K562 (cell line): ENCODE data around the gene F12. TPM values are rescaled to one million over a fixed set of nuclear protein-coding genes. Genes with fewer than 3 reads are reported as not detected.

Experiments used
- MGA ChIP-seq: fragments of 450-650 bp; IDR thresholded peaks from 2 replicates; pipeline ENCODE4 v1.6.1; 2016; ENCODE audit warnings: mild to moderate bottlenecking, moderate library complexity
- NBN ChIP-seq: fragments of 450-650 bp; IDR thresholded peaks from 2 replicates; pipeline ENCODE4 v1.6.1; 2016; ENCODE audit warnings: low read depth, mild to moderate bottlenecking
- NCOR1 ChIP-seq: fragments of 450-650 bp; IDR thresholded peaks from 2 replicates; pipeline ENCODE4 v1.6.1; 2016; ENCODE audit warnings: mild to moderate bottlenecking, moderate library complexity
- YY1 ChIP-seq, 3 experiments: IDR thresholded peaks; 2 replicates each; pipeline ENCODE4 v1.6.1; 2011; ENCODE audit warnings: low read length in 2 of 3, mild to moderate bottlenecking in 2 of 3, moderate library complexity in 2 of 3, borderline replicate concordance in 1 of 3, control low read depth in 1 of 3, low read depth in 1 of 3; ENCODE audit not compliant: insufficient read depth in 3 of 3, insufficient replicate concordance in 2 of 3, control insufficient read depth in 1 of 3, insufficient read length in 1 of 3; ENCODE audit errors: extremely low read depth in 1 of 3
- ZNF408 ChIP-seq: fragments of 250-450 bp; sonication (Bioruptor Pico); IDR thresholded peaks from 2 replicates; pipeline ENCODE4 v1.4.0; 2020; ENCODE audit warnings: low read depth, mild to moderate bottlenecking, moderate library complexity
- polyA plus RNA-seq, 8 experiments: library from polyadenylated mRNA; depleted of rRNA in 4 of 8; stranded (reverse) in 5 of 8; unstranded in 3 of 8; fragments of >200 nt; fragmentation: Nextera tagmentation in 2 of 8; fragmentation: Illumina TruSeq in 1 of 8; extraction: Ambion mirVana in 2 of 8; extraction: Trizol in 1 of 8; gene quantifications; 2 replicates each; pipeline versions ENCODE4 v1.2.1 to v1.2.3, GENCODE V29; 2011 to 2014; ENCODE audit warnings: inconsistent platforms in 1 of 8, missing spikeins in 1 of 8
- total RNA-seq, 7 experiments: library from RNA; depleted of rRNA in 6 of 7; stranded (reverse); fragments of >200 nt in 6 of 7; fragmentation: Illumina TruSeq in 2 of 7; extraction: Trizol in 2 of 7; gene quantifications; 2 replicates each; pipeline versions ENCODE4 v1.2.1 to v1.2.3, GENCODE V29; 2011 to 2021; ENCODE audit warnings: low replicate concordance in 1 of 7

F12 gene
- total and polyA plus RNA-seq, 9 of the 15 experiments (the other 6 are each of a cell fraction or from before 2014, with no cell fraction given), result 0.59 to 18.3 (median 3.6) TPM

- TF ChIP-seq MGA, result peak; percentile 32; the same call in 1 of the 2 replicates
- no peak for TF ChIP-seq NCOR1
- no peak for TF ChIP-seq ZNF408 (CRISPR knock-in tag)
- TF ChIP-seq NBN, result no peak
- TF ChIP-seq YY1 (IDR thresholded peaks at IDR 0.05; ENCODE audit: borderline replicate concordance in 1 of 3, control insufficient read depth in 1 of 3, extremely low read depth in 1 of 3, insufficient read depth in 3 of 3, insufficient read length in 1 of 3, insufficient replicate concordance in 2 of 3, low read depth in 1 of 3, low read length in 2 of 3), result no peak
Observed at GRCh38 chr5:177403102-177403791, 6.1 kb downstream of the F12 start (continued).
